Mesothelial cell of epicardium (in vitro differentiated cells): ENCODE results near the gene EXPH5. TPM values are rescaled to one million over a fixed set of nuclear protein-coding genes. Genes with fewer than 3 reads are reported as not detected.

Source experiments
- DNase-seq, 2 experiments: peaks; one replicate each; pipeline ENCODE4 v3.0.0; 2021; ENCODE audit warnings: low spot score in 2 of 2; ENCODE audit not compliant: unreplicated experiment in 2 of 2
- H3K27ac Mint-ChIP-seq: 2 replicates; pipeline ENCODE4 v1.8.0; 2021; ENCODE audit warnings: mixed read lengths
- H3K27me3 Mint-ChIP-seq: 2 replicates; pipeline ENCODE4 v1.8.0; 2021; ENCODE audit warnings: low read depth, mixed read lengths
- H3K36me3 Mint-ChIP-seq: 2 replicates; pipeline ENCODE4 v1.8.0; 2021; ENCODE audit warnings: mixed read lengths
- H3K4me1 Mint-ChIP-seq: 2 replicates; pipeline ENCODE4 v1.8.0; 2021; ENCODE audit warnings: mixed read lengths
- H3K4me3 Mint-ChIP-seq: 2 replicates; pipeline ENCODE4 v1.8.0; 2021; ENCODE audit warnings: mild to moderate bottlenecking, moderate library complexity, mixed read lengths
- H3K9me3 Mint-ChIP-seq: 2 replicates; pipeline ENCODE4 v1.8.0; 2021; ENCODE audit warnings: mixed read lengths
- total RNA-seq: library from RNA; stranded (reverse); gene quantifications from 3 replicates; pipeline ENCODE4 v1.2.1, GENCODE V29; 2021
- TF ChIP-seq, protein P1 (sequence below): fragments of 200-600 bp; sonication (generic); IDR thresholded peaks from one replicate; pipeline ENCODE4 v1.5.0; 2021; ENCODE audit warnings: antibody characterized with exemption; ENCODE audit not compliant: unreplicated experiment

The EXPH5 gene
- total RNA-seq, 1 donor from 2014 or later, result 30.5 TPM

GRCh38 chr11:108556019-108556418 is 37.5 kb downstream of the EXPH5 start:
- Mint-ChIP-seq H3K36me3 (no peaks in the 10 kb centered on the region), H3K27me3 (no peaks in the 10 kb centered on the region), H3K4me3 (no peak overlapping the region), H3K4me1 (peaks cover 67% of the 10 kb centered on the region), H3K9me3 (no peaks in the 10 kb centered on the region), H3K27ac (peak overlapping the region; percentile 40)
- TF ChIP-seq, protein P1, sequence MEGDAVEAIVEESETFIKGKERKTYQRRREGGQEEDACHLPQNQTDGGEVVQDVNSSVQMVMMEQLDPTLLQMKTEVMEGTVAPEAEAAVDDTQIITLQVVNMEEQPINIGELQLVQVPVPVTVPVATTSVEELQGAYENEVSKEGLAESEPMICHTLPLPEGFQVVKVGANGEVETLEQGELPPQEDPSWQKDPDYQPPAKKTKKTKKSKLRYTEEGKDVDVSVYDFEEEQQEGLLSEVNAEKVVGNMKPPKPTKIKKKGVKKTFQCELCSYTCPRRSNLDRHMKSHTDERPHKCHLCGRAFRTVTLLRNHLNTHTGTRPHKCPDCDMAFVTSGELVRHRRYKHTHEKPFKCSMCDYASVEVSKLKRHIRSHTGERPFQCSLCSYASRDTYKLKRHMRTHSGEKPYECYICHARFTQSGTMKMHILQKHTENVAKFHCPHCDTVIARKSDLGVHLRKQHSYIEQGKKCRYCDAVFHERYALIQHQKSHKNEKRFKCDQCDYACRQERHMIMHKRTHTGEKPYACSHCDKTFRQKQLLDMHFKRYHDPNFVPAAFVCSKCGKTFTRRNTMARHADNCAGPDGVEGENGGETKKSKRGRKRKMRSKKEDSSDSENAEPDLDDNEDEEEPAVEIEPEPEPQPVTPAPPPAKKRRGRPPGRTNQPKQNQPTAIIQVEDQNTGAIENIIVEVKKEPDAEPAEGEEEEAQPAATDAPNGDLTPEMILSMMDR, result no peak
- no peak for DNase-seq

- Mint-ChIP-seq H3K4me3 (peak overlapping the region; percentile 58), H3K9me3 (no peaks in the 10 kb centered on the region), H3K4me1 (peaks cover 53% of the 10 kb centered on the region), H3K27me3 (no peaks in the 10 kb centered on the region), H3K27ac (peak overlapping the region; percentile 97), H3K36me3 (no peaks in the 10 kb centered on the region)
- TF ChIP-seq, protein P1, result no peak
- no peak for DNase-seq
Measured at GRCh38 chr11:108551651-108552462, 41.7 kb downstream of the EXPH5 start.

- peaks cover 38% of the 10 kb centered on the region for H3K4me1 Mint-ChIP-seq
- TF ChIP-seq, protein P1, result no peak
- peak overlapping the region; percentile 79 for H3K27ac Mint-ChIP-seq
- H3K27me3 Mint-ChIP-seq, result no peaks in the 10 kb centered on the region
- H3K36me3 Mint-ChIP-seq, result peaks cover 2% of the 10 kb centered on the region
- H3K9me3 Mint-ChIP-seq, result no peaks in the 10 kb centered on the region
- H3K4me3 Mint-ChIP-seq, result no peak overlapping the region
- DNase-seq, result no peak
Measured at GRCh38 chr11:108549319-108549885, 44.2 kb downstream of the EXPH5 start.

GRCh38 chr11:108545909-108546501 is 47.6 kb downstream of the EXPH5 start:
- Mint-ChIP-seq H3K27ac (no peak overlapping the region), H3K9me3 (no peaks in the 10 kb centered on the region), H3K4me1 (peaks cover 37% of the 10 kb centered on the region), H3K27me3 (no peaks in the 10 kb centered on the region), H3K36me3 (peaks cover 4% of the 10 kb centered on the region), H3K4me3 (no peak overlapping the region)
- DNase-seq, result no peak
- TF ChIP-seq, protein P1, result no peak

GRCh38 chr11:108543316-108543964 is 50.1 kb downstream of the EXPH5 start:
- Mint-ChIP-seq H3K36me3 (peaks cover 5% of the 10 kb centered on the region), H3K4me1 (peaks cover 30% of the 10 kb centered on the region), H3K27me3 (no peaks in the 10 kb centered on the region), H3K9me3 (no peaks in the 10 kb centered on the region), H3K4me3 (no peak overlapping the region), H3K27ac (peak overlapping the region; percentile 26)
- TF ChIP-seq, protein P1, result no peak
- DNase-seq, result no peak
